Transverse colon (tissue), 4 donors: ENCODE data around the gene TPRA1. TPM values are rescaled to one million over a fixed set of nuclear protein-coding genes. Genes with fewer than 3 reads are reported as not detected.

Experiments used
- DNase-seq: peaks from one replicate; pipeline ENCODE4 v3.0.0-alpha.2; 2019
- H3K27ac ChIP-seq, 4 donors: fragments of 200-600 bp; sonication (generic); 2 replicates each; pipeline ENCODE4 v1.5.1; 2016 to 2018; ENCODE audit warnings: inconsistent platforms in 4 of 4
- H3K27me3 ChIP-seq: fragments of 200-600 bp; sonication (generic); 2 replicates; pipeline ENCODE4 v1.5.1; 2017; ENCODE audit warnings: inconsistent platforms
- H3K36me3 ChIP-seq, 4 donors: fragments of 200-600 bp; sonication (generic); 2 replicates each; pipeline ENCODE4 v1.5.1; 2017 to 2019; ENCODE audit warnings: inconsistent platforms in 4 of 4
- H3K4me1 ChIP-seq, 4 donors: fragments of 200-600 bp; sonication (generic); 2 replicates each; pipeline ENCODE4 v1.5.1; 2017 to 2020; ENCODE audit warnings: inconsistent platforms in 4 of 4
- H3K4me3 ChIP-seq, 4 donors: fragments of 200-600 bp; sonication (generic); 1 replicate in 1 of 4; 2 replicates in 3 of 4; pipeline versions ENCODE4 v1.5.1 to v1.6.1; 2017 to 2019; ENCODE audit warnings: inconsistent platforms in 4 of 4
- H3K9me3 ChIP-seq, 2 donors: fragments of 200-600 bp; sonication (generic); 2 replicates each; pipeline ENCODE4 v1.5.1; 2017 to 2019; ENCODE audit warnings: inconsistent platforms in 2 of 2
- CTCF ChIP-seq, 5 experiments: fragments of 200-600 bp in 3 of 5; fragments of 450-650 bp in 2 of 5; sonication (generic) in 3 of 5; IDR thresholded peaks; 1 replicate in 2 of 5; 2 replicates in 3 of 5; pipeline ENCODE4 v1.5.1; 2016 to 2017; ENCODE audit warnings: antibody characterized with exemption in 5 of 5, inconsistent platforms in 3 of 5, mild to moderate bottlenecking in 2 of 5, moderate library complexity in 1 of 5
- EP300 ChIP-seq: sonication (generic); formaldehyde crosslinking; IDR thresholded peaks from one replicate; pipeline ENCODE4 v1.6.1; 2017; ENCODE audit warnings: antibody characterized with exemption, low read depth
- POLR2A ChIP-seq: fragments of 450-650 bp; IDR thresholded peaks from one replicate; pipeline ENCODE4 v1.6.1; 2016; ENCODE audit warnings: antibody characterized with exemption, mild to moderate bottlenecking, moderate library complexity
- POLR2AphosphoS5 ChIP-seq, 3 donors: sonication (generic); formaldehyde crosslinking; IDR thresholded peaks; one replicate each; pipeline ENCODE4 v1.6.1; 2016; ENCODE audit warnings: antibody characterized with exemption in 3 of 3
- WGBS, 2 donors: methylation state at CpG; one replicate each; pipeline ENCODE4 v1.1.5; 2018; ENCODE audit warnings: low coverage in 1 of 2; 5-methylcytosine and 5-hydroxymethylcytosine counted together
- in situ Hi-C, 4 donors: fragments of 200-750 bp; cut with MboI; loops; one replicate each; pipeline versions ENCODE4 v1.15.0 to v1.15.1; 2017; ENCODE audit warnings: low sequenced_read_pairs in 3 of 4, low pct_ligation_motif_present in 1 of 4, low pct_unique_long_range_greater_than_20kb in 1 of 4
- intact Hi-C: fragments of 100-400 bp; cut with DNase I; formaldehyde crosslinking; loops from one replicate; pipeline ENCODE4 v1.15.1; 2023; ENCODE audit warnings: low total_unique reads
- total RNA-seq, 4 donors: library from RNA; depleted of rRNA; stranded (reverse); fragments of >200 nt; gene quantifications; one replicate each; pipeline ENCODE4 v1.1.0, GENCODE V29; 2016

The TPRA1 gene
- total RNA-seq, 4 donors from 2014 or later, result 16.1 to 29.8 (median 21.1) TPM

- intact Hi-C loops (no loop called here), in situ Hi-C loops (loop anchor here in 1 of 4 donors (25.0 kb wide), 1 partner anchor 850 kb away; no protein-coding TSS in a partner anchor)
- Histone ChIP-seq H3K27ac (no peak overlapping the region), H3K9me3 (no peaks in the 10 kb centered on the region), H3K27me3 (no peaks in the 10 kb centered on the region), H3K4me3 (no peak overlapping the region), H3K36me3 (no peaks in the 10 kb centered on the region), H3K4me1 (peaks cover 0 to 4% (median 3%) of the 10 kb centered on the region in 4 donors)
- DNase-seq, result no peak
- TF ChIP-seq CTCF (IDR thresholded peaks at IDR 0.05) (no peak), POLR2AphosphoS5 (IDR thresholded peaks at IDR 0.05) (no peak), POLR2A (no peak), EP300 (no peak)
- 84% methylated on average over 18 of the region's 22 CpGs; no CpG with 5 or more reads in 1 of the 2 donors for WGBS, 2 donors
Observed at GRCh38 chr3:127536830-127537812, 53.4 kb downstream of the TPRA1 start.

- no peak for DNase-seq
- TF ChIP-seq POLR2A (no peak), CTCF (IDR thresholded peaks at IDR 0.05) (no peak), EP300 (no peak), POLR2AphosphoS5 (IDR thresholded peaks at IDR 0.05) (no peak)
- Histone ChIP-seq H3K36me3 (no peaks in the 10 kb centered on the region), H3K27ac (no peak overlapping the region), H3K9me3 (no peaks in the 10 kb centered on the region), H3K27me3 (no peaks in the 10 kb centered on the region), H3K4me3 (no peak overlapping the region), H3K4me1 (no peaks in the 10 kb centered on the region)
- in situ Hi-C loops, result loop anchor here in 1 of 4 donors (25.0 kb wide), 1 partner anchor 849 kb away; no protein-coding TSS in a partner anchor
- WGBS, 2 donors, result 74 to 83% methylated on average over 4 to 18 of the region's 18 CpGs
- intact Hi-C loops, result no loop called here
Observed at GRCh38 chr3:127535901-127536829, 54.4 kb downstream of the TPRA1 start.

DNA sequence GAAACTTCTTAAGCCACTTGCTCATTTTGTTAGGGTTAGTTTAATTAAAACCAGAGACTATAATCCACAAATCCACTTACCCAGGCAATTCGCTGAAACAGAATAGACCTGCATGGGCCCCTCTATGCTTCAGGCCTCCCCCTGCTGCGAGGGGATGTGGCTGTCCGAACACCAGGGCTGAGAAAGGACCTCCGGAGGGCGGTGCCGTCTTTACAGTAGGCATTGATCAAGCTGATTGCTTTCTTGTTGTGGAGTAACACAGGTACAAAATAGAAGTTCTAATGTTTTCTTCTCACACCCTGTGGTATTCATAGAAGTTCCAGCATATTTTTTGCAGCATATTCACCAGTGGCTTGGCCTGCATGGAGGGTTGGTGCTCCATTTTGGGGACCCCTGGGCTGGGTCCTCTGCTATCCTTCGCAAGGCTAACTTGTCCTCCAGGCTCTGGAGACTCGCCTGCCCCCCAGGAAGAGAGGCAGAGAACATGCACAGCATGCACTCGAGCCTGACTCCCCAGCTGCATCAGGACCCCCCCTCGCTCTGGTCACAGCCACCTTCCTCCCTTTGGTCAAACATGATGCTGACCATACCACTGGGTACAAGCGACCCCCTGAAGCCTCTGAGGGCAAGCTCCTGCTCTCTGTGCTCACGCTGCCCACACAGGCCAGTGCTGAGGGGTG is 55.3 kb downstream of the TPRA1 start:
- Histone ChIP-seq H3K27me3 (no peaks in the 10 kb centered on the region), H3K36me3 (no peaks in the 10 kb centered on the region), H3K9me3 (no peaks in the 10 kb centered on the region), H3K4me1 (no peaks in the 10 kb centered on the region), H3K27ac (no peak overlapping the region), H3K4me3 (no peak overlapping the region)
- DNase-seq, result no peak
- no peak for TF ChIP-seq EP300
- TF ChIP-seq CTCF (IDR thresholded peaks at IDR 0.05), result no peak
- TF ChIP-seq POLR2AphosphoS5 (IDR thresholded peaks at IDR 0.05), result no peak
- TF ChIP-seq POLR2A, result no peak
- intact Hi-C loops (no loop called here), in situ Hi-C loops (loop anchor here in 1 of 4 donors (25.0 kb wide), 1 partner anchor 848 kb away; no protein-coding TSS in a partner anchor)
- 85% methylated on average over 12 of the region's 12 CpGs; no CpG with 5 or more reads in 1 of the 2 donors for WGBS, 2 donors
